ENCODE results near the gene CFAP90.

The CFAP90 gene

DNA sequence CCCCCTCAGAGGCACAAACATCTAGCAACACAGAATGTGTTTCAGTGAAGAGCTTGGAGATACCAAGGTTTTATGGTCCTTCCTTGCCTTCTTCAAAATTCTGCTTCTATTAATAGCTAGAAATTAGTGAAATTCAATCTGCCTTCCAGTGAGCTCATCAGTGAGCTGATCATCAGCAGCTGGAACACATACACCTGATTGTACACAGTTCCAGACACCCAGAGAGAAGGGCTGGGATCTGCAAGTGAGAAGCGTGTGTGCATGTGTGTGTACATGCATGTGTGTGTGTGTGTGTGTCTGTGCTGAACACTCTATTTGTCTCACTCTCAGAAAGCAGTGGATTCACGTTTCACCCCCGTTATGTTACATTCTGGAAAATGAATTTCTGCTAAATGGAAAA is 28.5 kb downstream of the CFAP90 start:
- Mint-ChIP-seq H3K36me3 (ENCODE audit: low read depth) (peaks cover 68% of the 10 kb centered on the region), H3K27ac (no peak overlapping the region), H3K9me3 (no peaks in the 10 kb centered on the region), H3K4me1 (peaks cover 46% of the 10 kb centered on the region), H3K4me3 (no peak overlapping the region), H3K27me3 (ENCODE audit: low read depth, poor library complexity) (no peaks in the 10 kb centered on the region)
- DNase-seq: no peak
- TF ChIP-seq, protein P1, sequence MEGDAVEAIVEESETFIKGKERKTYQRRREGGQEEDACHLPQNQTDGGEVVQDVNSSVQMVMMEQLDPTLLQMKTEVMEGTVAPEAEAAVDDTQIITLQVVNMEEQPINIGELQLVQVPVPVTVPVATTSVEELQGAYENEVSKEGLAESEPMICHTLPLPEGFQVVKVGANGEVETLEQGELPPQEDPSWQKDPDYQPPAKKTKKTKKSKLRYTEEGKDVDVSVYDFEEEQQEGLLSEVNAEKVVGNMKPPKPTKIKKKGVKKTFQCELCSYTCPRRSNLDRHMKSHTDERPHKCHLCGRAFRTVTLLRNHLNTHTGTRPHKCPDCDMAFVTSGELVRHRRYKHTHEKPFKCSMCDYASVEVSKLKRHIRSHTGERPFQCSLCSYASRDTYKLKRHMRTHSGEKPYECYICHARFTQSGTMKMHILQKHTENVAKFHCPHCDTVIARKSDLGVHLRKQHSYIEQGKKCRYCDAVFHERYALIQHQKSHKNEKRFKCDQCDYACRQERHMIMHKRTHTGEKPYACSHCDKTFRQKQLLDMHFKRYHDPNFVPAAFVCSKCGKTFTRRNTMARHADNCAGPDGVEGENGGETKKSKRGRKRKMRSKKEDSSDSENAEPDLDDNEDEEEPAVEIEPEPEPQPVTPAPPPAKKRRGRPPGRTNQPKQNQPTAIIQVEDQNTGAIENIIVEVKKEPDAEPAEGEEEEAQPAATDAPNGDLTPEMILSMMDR (IDR thresholded peaks at IDR 0.05): no peak

DNA sequence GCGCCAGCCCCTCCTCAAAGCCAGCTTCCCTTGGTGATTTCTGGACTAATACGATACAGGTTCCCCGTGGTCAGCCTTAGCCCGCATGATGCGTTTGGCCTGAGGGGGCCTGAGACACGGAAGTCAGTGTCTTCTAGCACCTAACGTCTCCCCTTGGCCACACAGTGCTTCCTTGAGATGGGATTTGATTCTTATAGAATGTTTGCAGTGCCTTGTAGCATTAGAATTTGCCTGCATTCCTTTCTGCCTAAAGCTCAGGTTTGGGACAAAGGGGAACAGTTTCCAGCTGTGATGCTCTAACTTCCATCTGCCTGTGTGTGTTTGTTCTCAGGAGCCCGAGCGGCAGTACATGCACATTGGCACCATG is 34.4 kb downstream of the CFAP90 start:
- Mint-ChIP-seq H3K36me3 (ENCODE audit: low read depth) (peaks cover 60% of the 10 kb centered on the region), H3K4me1 (peaks cover 36% of the 10 kb centered on the region), H3K4me3 (no peak overlapping the region), H3K27me3 (ENCODE audit: low read depth, poor library complexity) (no peaks in the 10 kb centered on the region), H3K9me3 (no peaks in the 10 kb centered on the region), H3K27ac (no peak overlapping the region)
- DNase-seq: no peak
- TF ChIP-seq, protein P1 (IDR thresholded peaks at IDR 0.05): peak; percentile 22

DNA sequence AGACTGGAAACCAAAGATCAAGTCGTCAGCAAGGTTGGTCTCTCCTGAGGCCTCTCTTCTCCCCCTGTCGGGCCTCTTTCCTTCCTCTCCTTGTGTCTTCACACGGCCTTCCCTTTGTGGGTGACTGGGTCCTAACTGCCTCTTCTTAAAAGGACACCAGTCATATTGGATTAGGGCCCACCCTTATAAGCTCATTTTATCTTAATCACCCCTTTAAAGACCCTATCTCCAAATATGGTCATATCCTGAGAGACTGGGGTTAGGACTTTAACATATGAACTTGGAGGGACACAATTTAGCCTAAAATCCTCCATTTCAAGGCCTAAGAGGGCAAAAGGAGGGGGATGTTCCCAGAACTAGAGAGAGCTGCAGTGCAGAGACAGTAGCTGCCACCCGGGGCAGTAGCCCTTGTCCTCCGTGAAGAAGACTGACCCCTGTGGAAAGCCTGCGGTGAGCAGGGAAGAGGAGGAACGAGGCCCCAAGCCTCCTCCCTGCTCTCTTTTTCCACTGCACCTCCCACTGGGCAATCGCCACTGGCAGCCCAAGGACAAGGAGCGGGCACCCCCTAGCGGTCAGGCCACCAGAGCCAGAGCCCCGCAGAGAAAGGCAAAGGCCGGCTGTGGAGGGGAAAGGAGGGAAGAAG is 34.9 kb downstream of the CFAP90 start:
- no peak overlapping the region for H3K4me3 Mint-ChIP-seq
- H3K27me3 Mint-ChIP-seq (ENCODE audit: low read depth, poor library complexity): no peaks in the 10 kb centered on the region
- peak overlapping the region; percentile 82 for H3K27ac Mint-ChIP-seq
- TF ChIP-seq, protein P1 (IDR thresholded peaks at IDR 0.05): peak; percentile 88
- peaks cover 36% of the 10 kb centered on the region for H3K4me1 Mint-ChIP-seq
- peaks cover 57% of the 10 kb centered on the region for H3K36me3 Mint-ChIP-seq (ENCODE audit: low read depth)
- DNase-seq: peak; percentile 93
- no peaks in the 10 kb centered on the region for H3K9me3 Mint-ChIP-seq

DNA sequence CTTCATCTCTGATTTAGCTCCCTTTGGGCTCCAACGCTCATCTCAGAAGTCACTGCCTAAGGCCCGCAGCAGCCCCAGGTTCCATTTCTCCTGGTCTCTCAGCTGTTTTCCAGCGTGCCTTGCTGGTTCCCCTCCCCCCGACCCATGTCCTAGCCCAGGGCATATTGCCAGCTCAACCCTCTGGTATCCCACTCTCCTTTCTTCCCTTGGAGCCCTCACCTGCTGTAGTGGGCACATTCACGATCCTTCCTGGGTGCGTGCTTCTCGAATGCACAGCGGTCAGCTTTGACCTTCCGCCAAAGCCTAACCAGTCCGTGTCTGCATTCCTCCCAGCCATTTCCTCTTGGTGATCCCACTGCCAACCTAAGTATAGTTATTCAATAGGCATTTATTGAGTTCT is 36.1 kb downstream of the CFAP90 start:
- TF ChIP-seq, protein P1 (IDR thresholded peaks at IDR 0.05): no peak
- Mint-ChIP-seq H3K9me3 (no peaks in the 10 kb centered on the region), H3K27me3 (ENCODE audit: low read depth, poor library complexity) (no peaks in the 10 kb centered on the region), H3K4me3 (no peak overlapping the region), H3K36me3 (ENCODE audit: low read depth) (peaks cover 62% of the 10 kb centered on the region), H3K4me1 (peaks cover 36% of the 10 kb centered on the region), H3K27ac (peak overlapping the region; percentile 34)
- DNase-seq: no peak

DNA sequence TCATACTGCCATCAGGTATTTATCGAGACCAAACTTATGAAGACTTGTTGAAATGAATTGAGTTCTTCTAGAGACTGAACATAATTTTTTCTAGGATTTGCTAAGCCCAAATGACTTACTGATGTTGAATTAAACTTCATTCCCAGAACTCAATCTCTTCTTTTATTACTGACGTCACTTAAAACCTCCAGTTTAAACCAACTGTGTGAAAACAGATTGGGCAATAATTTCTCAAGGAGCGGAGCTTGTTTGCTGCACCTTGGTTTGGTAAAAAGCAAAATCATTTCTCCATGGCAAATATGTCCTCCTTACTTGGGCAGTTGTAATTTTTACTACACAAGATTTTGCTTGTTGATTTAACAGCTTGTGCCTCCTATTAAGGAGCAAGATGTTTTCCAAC is 37.4 kb downstream of the CFAP90 start:
- H3K4me3 Mint-ChIP-seq: no peak overlapping the region
- H3K4me1 Mint-ChIP-seq: peaks cover 31% of the 10 kb centered on the region
- peak overlapping the region; percentile 16 for H3K27ac Mint-ChIP-seq
- no peak for DNase-seq
- no peaks in the 10 kb centered on the region for H3K9me3 Mint-ChIP-seq
- no peaks in the 10 kb centered on the region for H3K27me3 Mint-ChIP-seq (ENCODE audit: low read depth, poor library complexity)
- TF ChIP-seq, protein P1 (IDR thresholded peaks at IDR 0.05): no peak
- peaks cover 54% of the 10 kb centered on the region for H3K36me3 Mint-ChIP-seq (ENCODE audit: low read depth)

DNA sequence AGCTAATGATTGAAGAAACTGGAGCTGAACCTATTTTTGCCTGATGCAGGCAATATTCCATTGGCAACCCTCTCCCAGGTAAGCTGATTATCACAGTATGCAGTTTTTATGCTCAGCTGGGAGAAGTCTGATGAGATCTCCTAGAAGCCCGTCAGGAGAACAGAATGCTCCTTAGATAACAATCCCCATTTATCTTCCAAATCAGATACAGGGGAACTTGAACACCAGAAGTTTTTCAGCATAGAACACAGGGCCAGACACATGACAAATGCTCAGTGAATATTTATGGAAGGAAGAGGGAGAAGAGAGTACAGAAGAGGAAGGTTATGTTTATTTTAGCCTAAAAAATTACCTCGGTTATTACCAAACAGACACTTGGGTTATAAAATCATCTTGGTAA is 37.9 kb downstream of the CFAP90 start:
- Mint-ChIP-seq H3K4me1 (peaks cover 31% of the 10 kb centered on the region), H3K9me3 (no peaks in the 10 kb centered on the region), H3K27ac (no peak overlapping the region), H3K4me3 (no peak overlapping the region), H3K27me3 (ENCODE audit: low read depth, poor library complexity) (no peaks in the 10 kb centered on the region), H3K36me3 (ENCODE audit: low read depth) (peaks cover 58% of the 10 kb centered on the region)
- TF ChIP-seq, protein P1 (IDR thresholded peaks at IDR 0.05): no peak
- no peak for DNase-seq

Measured in nephron progenitor cell (in vitro differentiated cells).